Measurements from ENCODE around the gene ARFGEF3. TPM values are rescaled to one million over a fixed set of nuclear protein-coding genes. Genes with fewer than 3 reads are reported as not detected.

Gene ARFGEF3
- total RNA-seq, 2 experiments from 2014 or later, result 0.05 to 0.08 TPM

GRCh38 chr6:138128096-138128495 lies 33.6 kb upstream of the ARFGEF3 start:
- no peak overlapping the region for H3K4me3 Mint-ChIP-seq
- no peak for ATAC-seq
- DNase-seq, result no peak
- H3K27me3 Mint-ChIP-seq (ENCODE audit: low read depth), result peaks cover 20% of the 10 kb centered on the region
- H3K27ac Mint-ChIP-seq, result no peak overlapping the region
- CTCF ChIA-PET, result no interaction called here
- no peaks in the 10 kb centered on the region for H3K36me3 Mint-ChIP-seq (ENCODE audit: low read depth)
- no peaks in the 10 kb centered on the region for H3K9me3 Mint-ChIP-seq (ENCODE audit: insufficient read depth)
- no peaks in the 10 kb centered on the region for H3K4me1 Mint-ChIP-seq (ENCODE audit: low read depth)
- POLR2A ChIA-PET, result no interaction called here

- Mint-ChIP-seq H3K27ac (no peak overlapping the region), H3K4me3 (no peak overlapping the region), H3K36me3 (ENCODE audit: low read depth) (no peaks in the 10 kb centered on the region), H3K9me3 (ENCODE audit: insufficient read depth) (no peaks in the 10 kb centered on the region), H3K4me1 (ENCODE audit: low read depth) (no peaks in the 10 kb centered on the region), H3K27me3 (ENCODE audit: low read depth) (peaks cover 24% of the 10 kb centered on the region)
- ATAC-seq, result no peak
- CTCF ChIA-PET, result no interaction called here
- POLR2A ChIA-PET, result no interaction called here
- DNase-seq, result no peak
Observed at GRCh38 chr6:138129190-138129589, 32.5 kb upstream of the ARFGEF3 start.

GRCh38 chr6:138142806-138143205 lies 18.9 kb upstream of the ARFGEF3 start:
- H3K9me3 Mint-ChIP-seq (ENCODE audit: insufficient read depth), result no peaks in the 10 kb centered on the region
- no peak overlapping the region for H3K27ac Mint-ChIP-seq
- ChIA-PET CTCF (no interaction called here), POLR2A (no interaction called here)
- peaks cover 38% of the 10 kb centered on the region for H3K27me3 Mint-ChIP-seq (ENCODE audit: low read depth)
- DNase-seq (no peak), ATAC-seq (no peak)
- no peaks in the 10 kb centered on the region for H3K36me3 Mint-ChIP-seq (ENCODE audit: low read depth)
- H3K4me3 Mint-ChIP-seq, result no peak overlapping the region
- no peaks in the 10 kb centered on the region for H3K4me1 Mint-ChIP-seq (ENCODE audit: low read depth)

GRCh38 chr6:138145402-138145801 lies 16.3 kb upstream of the ARFGEF3 start:
- H3K36me3 Mint-ChIP-seq (ENCODE audit: low read depth), result no peaks in the 10 kb centered on the region
- DNase-seq (no peak), ATAC-seq (no peak)
- H3K9me3 Mint-ChIP-seq (ENCODE audit: insufficient read depth), result no peaks in the 10 kb centered on the region
- ChIA-PET POLR2A (no interaction called here), CTCF (no interaction called here)
- H3K4me3 Mint-ChIP-seq, result no peak overlapping the region
- H3K27ac Mint-ChIP-seq, result no peak overlapping the region
- H3K4me1 Mint-ChIP-seq (ENCODE audit: low read depth), result no peaks in the 10 kb centered on the region
- H3K27me3 Mint-ChIP-seq (ENCODE audit: low read depth), result peaks cover 27% of the 10 kb centered on the region

- H3K36me3 Mint-ChIP-seq (ENCODE audit: low read depth), result no peaks in the 10 kb centered on the region
- POLR2A ChIA-PET, result no interaction called here
- DNase-seq, result no peak
- ATAC-seq, result no peak
- no peaks in the 10 kb centered on the region for H3K9me3 Mint-ChIP-seq (ENCODE audit: insufficient read depth)
- no peak overlapping the region for H3K4me3 Mint-ChIP-seq
- no peaks in the 10 kb centered on the region for H3K4me1 Mint-ChIP-seq (ENCODE audit: low read depth)
- H3K27me3 Mint-ChIP-seq (ENCODE audit: low read depth), result peaks cover 30% of the 10 kb centered on the region
- CTCF ChIA-PET, result no interaction called here
- H3K27ac Mint-ChIP-seq, result no peak overlapping the region
Observed at GRCh38 chr6:138146544-138146943, 15.2 kb upstream of the ARFGEF3 start.

- DNase-seq (no peak), ATAC-seq (no peak)
- ChIA-PET CTCF (no interaction called here), POLR2A (interaction anchor here (0.7 kb wide), 1 partner anchor 1732 kb away, joined by 3 read pairs; no protein-coding TSS in a partner anchor)
- no peak overlapping the region for H3K27ac Mint-ChIP-seq
- H3K4me3 Mint-ChIP-seq, result no peak overlapping the region
- H3K4me1 Mint-ChIP-seq (ENCODE audit: low read depth), result no peaks in the 10 kb centered on the region
- no peaks in the 10 kb centered on the region for H3K9me3 Mint-ChIP-seq (ENCODE audit: insufficient read depth)
- peaks cover 41% of the 10 kb centered on the region for H3K27me3 Mint-ChIP-seq (ENCODE audit: low read depth)
- H3K36me3 Mint-ChIP-seq (ENCODE audit: low read depth), result no peaks in the 10 kb centered on the region
Observed at GRCh38 chr6:138155443-138155842, 6.3 kb upstream of the ARFGEF3 start.

- no peak for DNase-seq
- H3K4me3 Mint-ChIP-seq, result no peak overlapping the region
- no peaks in the 10 kb centered on the region for H3K36me3 Mint-ChIP-seq (ENCODE audit: low read depth)
- CTCF ChIA-PET, result no interaction called here
- H3K4me1 Mint-ChIP-seq (ENCODE audit: low read depth), result peaks cover 12% of the 10 kb centered on the region
- H3K9me3 Mint-ChIP-seq (ENCODE audit: insufficient read depth), result no peaks in the 10 kb centered on the region
- H3K27me3 Mint-ChIP-seq (ENCODE audit: low read depth), result peaks cover 49% of the 10 kb centered on the region
- H3K27ac Mint-ChIP-seq, result no peak overlapping the region
- ATAC-seq, result no peak
- POLR2A ChIA-PET, result no interaction called here
Observed at GRCh38 chr6:138157986-138158638, 3.6 kb upstream of the ARFGEF3 start.

- no peak overlapping the region for H3K27ac Mint-ChIP-seq
- no peaks in the 10 kb centered on the region for H3K9me3 Mint-ChIP-seq (ENCODE audit: insufficient read depth)
- no peak overlapping the region for H3K4me3 Mint-ChIP-seq
- no peak for ATAC-seq
- H3K27me3 Mint-ChIP-seq (ENCODE audit: low read depth), result peaks cover 49% of the 10 kb centered on the region
- ChIA-PET CTCF (interaction anchor here (1.0 kb wide), 1 partner anchor 43 kb away, joined by 5 read pairs; no protein-coding TSS in a partner anchor), POLR2A (no interaction called here)
- DNase-seq, result no peak
- H3K4me1 Mint-ChIP-seq (ENCODE audit: low read depth), result peaks cover 12% of the 10 kb centered on the region
- H3K36me3 Mint-ChIP-seq (ENCODE audit: low read depth), result no peaks in the 10 kb centered on the region
Observed at GRCh38 chr6:138159246-138159645, 2.5 kb upstream of the ARFGEF3 start.

GRCh38 chr6:138160329-138161087 lies 1.2 kb upstream of the ARFGEF3 start:
- H3K4me1 Mint-ChIP-seq (ENCODE audit: low read depth), result peaks cover 12% of the 10 kb centered on the region
- H3K27ac Mint-ChIP-seq, result no peak overlapping the region
- peak overlapping the region; percentile 58 for H3K4me3 Mint-ChIP-seq
- ChIA-PET POLR2A (no interaction called here), CTCF (interaction anchor here (1.0 to 1.7 kb wide), 2 partner anchors 44 to 45 kb away, joined by 4 to 5 read pairs; no protein-coding TSS in a partner anchor)
- no peaks in the 10 kb centered on the region for H3K36me3 Mint-ChIP-seq (ENCODE audit: low read depth)
- ATAC-seq (no peak), DNase-seq (no peak)
- peaks cover 48% of the 10 kb centered on the region for H3K27me3 Mint-ChIP-seq (ENCODE audit: low read depth)
- H3K9me3 Mint-ChIP-seq (ENCODE audit: insufficient read depth), result no peaks in the 10 kb centered on the region

GRCh38 chr6:138161088-138161337 lies 726 bp upstream of the ARFGEF3 start:
- Mint-ChIP-seq H3K27me3 (ENCODE audit: low read depth) (peaks cover 47% of the 10 kb centered on the region), H3K36me3 (ENCODE audit: low read depth) (no peaks in the 10 kb centered on the region), H3K9me3 (ENCODE audit: insufficient read depth) (no peaks in the 10 kb centered on the region), H3K4me1 (ENCODE audit: low read depth) (peaks cover 12% of the 10 kb centered on the region), H3K27ac (no peak overlapping the region), H3K4me3 (peak overlapping the region; percentile 58)
- ATAC-seq (no peak), DNase-seq (no peak)
- CTCF ChIA-PET, result interaction anchor here (1.7 kb wide), 1 partner anchor 45 kb away, joined by 4 read pairs; no protein-coding TSS in a partner anchor
- POLR2A ChIA-PET, result no interaction called here

GRCh38 chr6:138162111-138162954 lies 594 bp downstream of the ARFGEF3 start:
- H3K4me3 Mint-ChIP-seq, result peak overlapping the region; percentile 69
- peaks cover 12% of the 10 kb centered on the region for H3K4me1 Mint-ChIP-seq (ENCODE audit: low read depth)
- DNase-seq (no peak), ATAC-seq (peak; percentile 43)
- H3K36me3 Mint-ChIP-seq (ENCODE audit: low read depth), result no peaks in the 10 kb centered on the region
- ChIA-PET CTCF (interaction anchor here (1.7 kb wide), 1 partner anchor 46 kb away, joined by 4 read pairs; no protein-coding TSS in a partner anchor), POLR2A (no interaction called here)
- H3K9me3 Mint-ChIP-seq (ENCODE audit: insufficient read depth), result no peaks in the 10 kb centered on the region
- H3K27me3 Mint-ChIP-seq (ENCODE audit: low read depth), result peaks cover 51% of the 10 kb centered on the region
- no peak overlapping the region for H3K27ac Mint-ChIP-seq

GRCh38 chr6:138162955-138163575 lies 1.3 kb downstream of the ARFGEF3 start:
- H3K36me3 Mint-ChIP-seq (ENCODE audit: low read depth), result no peaks in the 10 kb centered on the region
- peaks cover 12% of the 10 kb centered on the region for H3K4me1 Mint-ChIP-seq (ENCODE audit: low read depth)
- H3K9me3 Mint-ChIP-seq (ENCODE audit: insufficient read depth), result no peaks in the 10 kb centered on the region
- H3K4me3 Mint-ChIP-seq, result peak overlapping the region; percentile 69
- POLR2A ChIA-PET, result no interaction called here
- ATAC-seq (no peak), DNase-seq (no peak)
- H3K27me3 Mint-ChIP-seq (ENCODE audit: low read depth), result peaks cover 54% of the 10 kb centered on the region
- no peak overlapping the region for H3K27ac Mint-ChIP-seq
- CTCF ChIA-PET, result no interaction called here

Data from activated CD8-positive, alpha-beta T cell treated with anti-CD3 and anti-CD28 coated beads, Interleukin-2, amount 10 ng/mL, durations not matched to agents 7 days and 5 days (primary cell).